ENCODE data around the gene VEGFB.

DNA sequence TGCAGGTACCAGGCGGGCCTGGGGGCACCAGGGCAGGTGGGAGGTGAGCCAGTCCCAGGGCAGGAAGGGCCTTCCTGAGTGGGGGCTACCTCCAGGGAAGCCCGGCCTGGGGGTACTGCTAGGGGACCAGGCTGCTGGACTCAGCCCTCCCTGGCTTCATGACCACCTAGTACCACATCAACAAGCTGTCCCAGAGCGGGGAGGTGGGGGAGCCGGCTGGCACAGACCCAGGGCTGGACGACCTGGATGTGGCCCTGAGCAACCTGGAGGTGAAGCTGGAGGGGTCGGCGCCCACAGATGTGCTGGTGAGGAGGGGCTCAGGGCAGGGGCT is 15.1 kb upstream of the VEGFB start:
- TF ChIP-seq ZNF384 (IDR thresholded peaks at IDR 0.05) (no peak), HDGF (IDR thresholded peaks at IDR 0.05; ENCODE audit: borderline replicate concordance) (no peak), FOXM1 (IDR thresholded peaks at IDR 0.05; ENCODE audit: borderline replicate concordance) (no peak), FOXK2 (IDR thresholded peaks at IDR 0.05) (no peak), FOXA1 (IDR thresholded peaks at IDR 0.05) (no peak), PKNOX1 (IDR thresholded peaks at IDR 0.05) (no peak), TARDBP (IDR thresholded peaks at IDR 0.05) (no peak), CTBP1 (IDR thresholded peaks at IDR 0.05; ENCODE audit: borderline replicate concordance) (no peak), SUZ12 (IDR thresholded peaks at IDR 0.05) (no peak), ELF4 (IDR thresholded peaks at IDR 0.05) (no peak), ARNT (IDR thresholded peaks at IDR 0.05) (no peak), BHLHE40 (IDR thresholded peaks at IDR 0.05; ENCODE audit: borderline replicate concordance) (no peak)
